GM19468 (cell line): ENCODE data around the gene MRPL49.

Experiments
- ATAC-seq: cut with Tn5 transposase; IDR thresholded peaks from one replicate; pipeline ENCODE4 v1.9.1; 2021; ENCODE audit warnings: mild to moderate bottlenecking, moderate library complexity, moderate number of reproducible peaks; ENCODE audit not compliant: unreplicated experiment; ENCODE audit errors: extremely low read depth

MRPL49 gene

GRCh38 chr11:65102142-65103095 is 19.7 kb upstream of the MRPL49 start:
- no peak for ATAC-seq

GRCh38 chr11:65103476-65103875 is 18.6 kb upstream of the MRPL49 start:
- no peak for ATAC-seq

GRCh38 chr11:65104628-65105027 is 17.5 kb upstream of the MRPL49 start:
- no peak for ATAC-seq

GRCh38 chr11:65107078-65107477 is 15.0 kb upstream of the MRPL49 start:
- ATAC-seq: no peak

GRCh38 chr11:65107751-65108468 is 14.2 kb upstream of the MRPL49 start:
- ATAC-seq: no peak

GRCh38 chr11:65108469-65109123 is 13.5 kb upstream of the MRPL49 start:
- no peak for ATAC-seq

GRCh38 chr11:65109231-65110198 is 12.6 kb upstream of the MRPL49 start:
- no peak for ATAC-seq

- no peak for ATAC-seq
Measured at GRCh38 chr11:65110354-65110861, 11.7 kb upstream of the MRPL49 start.

GRCh38 chr11:65111159-65111743 is 10.9 kb upstream of the MRPL49 start:
- ATAC-seq: no peak

GRCh38 chr11:65111744-65112545 is 10.2 kb upstream of the MRPL49 start, which contains the start of gene TM7SF2:
Gene TM7SF2 (plus strand): TSS chr11:65111872. CDS start chr11:65112016, 144 bp downstream.
- ATAC-seq: no peak

GRCh38 chr11:65112546-65113360 is 9.4 kb upstream of the MRPL49 start:
- no peak for ATAC-seq

GRCh38 chr11:65113361-65113756 is 8.8 kb upstream of the MRPL49 start:
- ATAC-seq: no peak

- no peak for ATAC-seq
Measured at GRCh38 chr11:65113839-65114238, 8.3 kb upstream of the MRPL49 start.

- no peak for ATAC-seq
Measured at GRCh38 chr11:65114538-65115171, 7.5 kb upstream of the MRPL49 start.

- no peak for ATAC-seq
Measured at GRCh38 chr11:65115361-65116082, 6.6 kb upstream of the MRPL49 start.
